Measurements from ENCODE around the gene SLC35F6. TPM values are rescaled to one million over a fixed set of nuclear protein-coding genes. Genes with fewer than 3 reads are reported as not detected.

The SLC35F6 gene
- total and polyA plus RNA-seq, 4 donors: 21.1 to 23.8 (median 23.3) TPM

DNA sequence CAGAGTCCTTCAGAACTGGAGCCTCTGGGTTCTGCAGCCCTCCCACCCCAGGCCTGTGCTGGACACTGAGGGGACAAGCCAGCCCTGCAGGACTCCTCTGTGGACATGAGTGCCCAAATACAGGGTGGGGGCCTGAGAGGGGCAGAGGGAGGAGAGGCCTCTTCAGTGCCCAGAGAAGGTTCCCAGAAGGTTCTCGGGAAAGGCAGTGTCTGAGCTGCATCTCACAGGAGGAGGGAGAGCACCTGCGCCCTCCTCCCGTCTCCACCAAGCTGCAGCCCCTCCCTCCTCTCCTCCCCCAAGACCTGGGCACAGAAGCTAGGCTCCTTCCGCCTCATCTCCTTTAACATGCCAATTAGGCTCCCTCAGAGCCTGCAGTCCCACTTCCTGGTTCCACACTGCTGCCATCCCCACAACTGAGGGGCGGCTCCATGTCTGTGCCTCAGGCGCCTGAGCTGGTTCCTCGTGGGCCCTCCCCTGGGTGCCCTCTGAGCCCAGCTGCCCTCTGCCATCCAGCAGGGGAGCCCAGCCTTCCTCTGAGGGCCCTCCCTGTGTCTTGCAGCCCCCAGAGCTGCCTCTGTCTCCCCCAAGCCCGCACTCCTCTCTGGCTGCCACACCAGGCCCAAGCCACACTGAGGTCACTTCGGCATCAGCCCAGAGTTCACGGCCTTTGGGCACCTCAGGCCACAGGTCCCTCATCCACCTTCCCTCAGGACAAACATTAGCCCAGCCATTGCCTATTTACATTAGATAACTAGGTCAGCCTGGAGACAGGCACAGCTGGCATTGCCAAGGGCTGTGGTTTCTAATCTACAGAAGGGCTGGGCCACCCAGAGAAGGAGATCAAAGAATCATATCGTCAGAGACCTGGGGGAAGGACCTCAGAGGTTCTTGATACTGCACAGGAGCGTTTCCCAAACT lies 42.7 kb upstream of the SLC35F6 start:
- Histone ChIP-seq H3K4me3 (ENCODE audit: low read depth, low read length) (no peak overlapping the region), H3K27me3 (ENCODE audit: control insufficient read depth, insufficient read depth, low read length) (no peaks in the 10 kb centered on the region), H3K4me1 (ENCODE audit: control insufficient read depth, insufficient read depth, low read length) (peaks cover 58% of the 10 kb centered on the region), H3K27ac (ENCODE audit: low read depth, low read length) (no peak overlapping the region), H3K36me3 (ENCODE audit: control insufficient read depth, insufficient read depth, low read length) (peaks cover 12% of the 10 kb centered on the region), H3K9me3 (ENCODE audit: control insufficient read depth, insufficient read depth, low read length) (no peaks in the 10 kb centered on the region)
- DNase-seq (ENCODE audit: low read depth in 4 of 6, low spot score in 6 of 6): no peak
- WGBS (ENCODE audit: insufficient coverage): 80% methylated on average over 12 of the region's 12 CpGs

- no peak for DNase-seq (ENCODE audit: low read depth in 4 of 6, low spot score in 6 of 6)
- no peaks in the 10 kb centered on the region for H3K27me3 ChIP-seq (ENCODE audit: control insufficient read depth, insufficient read depth, low read length)
- H3K27ac ChIP-seq (ENCODE audit: low read depth, low read length): no peak overlapping the region
- peaks cover 15% of the 10 kb centered on the region for H3K36me3 ChIP-seq (ENCODE audit: control insufficient read depth, insufficient read depth, low read length)
- H3K9me3 ChIP-seq (ENCODE audit: control insufficient read depth, insufficient read depth, low read length): no peaks in the 10 kb centered on the region
- WGBS (ENCODE audit: insufficient coverage): no CpG with 5 or more reads among the region's 1 CpG
- no peak overlapping the region for H3K4me3 ChIP-seq (ENCODE audit: low read depth, low read length)
- H3K4me1 ChIP-seq (ENCODE audit: control insufficient read depth, insufficient read depth, low read length): peaks cover 53% of the 10 kb centered on the region
These were observed 41.8 kb upstream of the SLC35F6 start for GRCh38 chr2:26722328-26722727.

- H3K36me3 ChIP-seq (ENCODE audit: control insufficient read depth, insufficient read depth, low read length): peaks cover 21% of the 10 kb centered on the region
- H3K27ac ChIP-seq (ENCODE audit: low read depth, low read length): no peak overlapping the region
- H3K27me3 ChIP-seq (ENCODE audit: control insufficient read depth, insufficient read depth, low read length): no peaks in the 10 kb centered on the region
- 80% methylated on average over 1 of the region's 1 CpG for WGBS (ENCODE audit: insufficient coverage)
- no peak for DNase-seq (ENCODE audit: low read depth in 4 of 6, low spot score in 6 of 6)
- no peak overlapping the region for H3K4me3 ChIP-seq (ENCODE audit: low read depth, low read length)
- H3K4me1 ChIP-seq (ENCODE audit: control insufficient read depth, insufficient read depth, low read length): peaks cover 47% of the 10 kb centered on the region
- no peaks in the 10 kb centered on the region for H3K9me3 ChIP-seq (ENCODE audit: control insufficient read depth, insufficient read depth, low read length)
These were observed 41.2 kb upstream of the SLC35F6 start for GRCh38 chr2:26722911-26723310.

GRCh38 chr2:26723475-26723874 lies 40.6 kb upstream of the SLC35F6 start:
- peaks cover 27% of the 10 kb centered on the region for H3K36me3 ChIP-seq (ENCODE audit: control insufficient read depth, insufficient read depth, low read length)
- no peak for DNase-seq (ENCODE audit: low read depth in 4 of 6, low spot score in 6 of 6)
- H3K9me3 ChIP-seq (ENCODE audit: control insufficient read depth, insufficient read depth, low read length): no peaks in the 10 kb centered on the region
- H3K4me1 ChIP-seq (ENCODE audit: control insufficient read depth, insufficient read depth, low read length): peaks cover 49% of the 10 kb centered on the region
- H3K4me3 ChIP-seq (ENCODE audit: low read depth, low read length): no peak overlapping the region
- H3K27me3 ChIP-seq (ENCODE audit: control insufficient read depth, insufficient read depth, low read length): no peaks in the 10 kb centered on the region
- WGBS (ENCODE audit: insufficient coverage): 92% methylated on average over 2 of the region's 3 CpGs
- no peak overlapping the region for H3K27ac ChIP-seq (ENCODE audit: low read depth, low read length)

DNA sequence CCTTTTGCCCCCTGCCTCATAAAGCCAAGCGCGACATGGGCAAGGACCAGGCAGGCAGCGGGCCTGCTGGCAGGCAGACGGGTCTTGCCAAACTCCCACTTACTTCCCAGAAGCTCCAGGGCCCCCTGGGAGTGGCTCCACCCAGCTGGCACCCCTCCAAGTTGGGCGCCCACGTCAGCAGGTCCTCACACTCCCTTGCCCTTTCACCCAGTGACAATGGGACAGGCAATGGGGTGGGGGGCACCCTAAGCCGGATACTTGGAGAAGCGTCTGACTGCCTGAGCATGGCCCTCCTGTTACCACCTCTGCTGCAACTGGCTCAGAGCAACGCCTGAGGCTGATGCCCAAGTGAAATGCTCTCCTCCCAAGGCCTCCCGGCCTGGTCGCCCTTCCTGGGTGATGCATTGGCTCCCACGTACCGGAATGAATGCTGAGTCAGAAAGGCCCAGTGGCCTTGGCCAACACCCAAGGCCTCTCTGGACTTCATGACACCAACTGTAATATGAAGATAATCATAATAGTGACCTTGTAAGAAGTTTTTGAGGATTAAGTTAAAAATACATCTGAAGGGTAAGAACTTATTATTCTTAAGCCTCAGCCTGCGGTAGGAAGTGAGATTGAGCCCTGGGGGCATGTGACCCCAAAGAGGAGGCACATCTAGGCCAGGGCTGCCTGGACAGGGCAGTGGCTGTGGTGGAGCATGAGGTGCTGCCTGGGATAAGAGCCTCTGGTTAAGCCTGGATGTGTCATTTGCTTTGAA lies 39.9 kb upstream of the SLC35F6 start:
- peaks cover 34% of the 10 kb centered on the region for H3K36me3 ChIP-seq (ENCODE audit: control insufficient read depth, insufficient read depth, low read length)
- no peaks in the 10 kb centered on the region for H3K27me3 ChIP-seq (ENCODE audit: control insufficient read depth, insufficient read depth, low read length)
- no peak for DNase-seq (ENCODE audit: low read depth in 4 of 6, low spot score in 6 of 6)
- no peaks in the 10 kb centered on the region for H3K9me3 ChIP-seq (ENCODE audit: control insufficient read depth, insufficient read depth, low read length)
- H3K27ac ChIP-seq (ENCODE audit: low read depth, low read length): peak overlapping the region; percentile 7
- whole genome bisulfite sequencing (ENCODE audit: insufficient coverage): 63% methylated on average over 12 of the region's 14 CpGs
- H3K4me1 ChIP-seq (ENCODE audit: control insufficient read depth, insufficient read depth, low read length): peaks cover 51% of the 10 kb centered on the region
- no peak overlapping the region for H3K4me3 ChIP-seq (ENCODE audit: low read depth, low read length)

DNA sequence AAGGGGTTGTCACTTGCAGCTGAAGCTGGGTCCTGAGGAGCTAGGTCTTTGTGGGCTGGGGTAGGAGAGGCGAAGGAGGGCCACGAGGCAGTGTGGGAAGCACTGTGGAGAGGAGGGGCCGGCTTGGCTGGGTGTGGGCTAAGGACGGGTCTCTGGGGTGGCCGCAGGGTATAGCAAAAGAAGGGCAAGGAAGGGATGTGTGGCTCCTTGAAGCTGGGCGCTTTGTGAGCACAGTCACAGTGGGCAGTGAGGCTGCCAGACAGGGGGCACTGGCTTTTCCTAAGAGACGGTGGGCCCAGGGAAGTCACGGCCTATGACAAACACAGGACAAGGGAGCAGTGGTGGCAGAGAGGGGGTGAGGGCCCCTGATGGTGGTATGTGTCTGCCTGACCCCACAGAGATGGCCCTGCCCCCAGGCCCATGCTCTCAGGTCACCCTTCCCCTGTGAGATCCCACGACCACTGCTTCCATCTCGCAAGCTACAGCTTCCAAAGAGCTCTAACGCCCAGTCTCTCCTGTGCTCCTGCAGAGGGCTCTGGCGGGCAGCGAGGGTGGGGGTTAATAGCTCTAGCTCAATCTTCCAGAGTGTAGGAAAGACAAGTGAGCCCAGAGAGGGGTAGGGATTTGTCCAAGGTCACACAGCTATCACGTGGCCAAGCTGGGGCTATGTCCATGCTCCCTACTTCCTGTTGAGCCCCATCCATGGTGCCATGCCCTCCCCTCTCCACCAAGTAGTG lies 39.1 kb upstream of the SLC35F6 start:
- no peaks in the 10 kb centered on the region for H3K27me3 ChIP-seq (ENCODE audit: control insufficient read depth, insufficient read depth, low read length)
- H3K9me3 ChIP-seq (ENCODE audit: control insufficient read depth, insufficient read depth, low read length): no peaks in the 10 kb centered on the region
- no peak for DNase-seq (ENCODE audit: low read depth in 4 of 6, low spot score in 6 of 6)
- H3K27ac ChIP-seq (ENCODE audit: low read depth, low read length): peak overlapping the region; percentile 6
- H3K36me3 ChIP-seq (ENCODE audit: control insufficient read depth, insufficient read depth, low read length): peaks cover 35% of the 10 kb centered on the region
- 77% methylated on average over 12 of the region's 14 CpGs for WGBS (ENCODE audit: insufficient coverage)
- H3K4me1 ChIP-seq (ENCODE audit: control insufficient read depth, insufficient read depth, low read length): peaks cover 48% of the 10 kb centered on the region
- H3K4me3 ChIP-seq (ENCODE audit: low read depth, low read length): no peak overlapping the region

- 60% methylated on average over 7 of the region's 7 CpGs for WGBS (ENCODE audit: insufficient coverage)
- H3K4me1 ChIP-seq (ENCODE audit: control insufficient read depth, insufficient read depth, low read length): peaks cover 43% of the 10 kb centered on the region
- no peaks in the 10 kb centered on the region for H3K27me3 ChIP-seq (ENCODE audit: control insufficient read depth, insufficient read depth, low read length)
- peaks cover 40% of the 10 kb centered on the region for H3K36me3 ChIP-seq (ENCODE audit: control insufficient read depth, insufficient read depth, low read length)
- no peak overlapping the region for H3K4me3 ChIP-seq (ENCODE audit: low read depth, low read length)
- no peak overlapping the region for H3K27ac ChIP-seq (ENCODE audit: low read depth, low read length)
- DNase-seq (ENCODE audit: low read depth in 4 of 6, low spot score in 6 of 6): no peak
- H3K9me3 ChIP-seq (ENCODE audit: control insufficient read depth, insufficient read depth, low read length): no peaks in the 10 kb centered on the region
These were observed 38.6 kb upstream of the SLC35F6 start for GRCh38 chr2:26725521-26725820.

DNA sequence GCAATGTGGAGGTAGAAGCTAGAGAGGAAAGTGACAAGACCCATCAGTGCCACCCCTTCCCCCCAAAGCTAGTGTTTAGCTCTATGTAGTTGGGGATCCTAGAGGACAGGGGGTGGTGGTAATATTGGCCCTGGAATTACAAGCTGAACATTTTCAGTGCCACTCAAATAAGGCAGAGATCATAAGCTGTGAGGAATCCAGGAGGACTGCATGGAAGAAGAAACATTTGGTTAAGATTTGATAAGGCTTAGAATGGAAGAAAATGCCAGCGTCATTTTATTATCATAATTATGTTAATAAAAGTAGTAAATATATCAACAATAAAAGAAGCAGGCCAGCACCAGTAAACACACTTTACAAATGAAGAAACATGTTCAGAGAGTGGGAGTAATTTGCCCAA lies 37.9 kb upstream of the SLC35F6 start:
- peaks cover 35% of the 10 kb centered on the region for H3K4me1 ChIP-seq (ENCODE audit: control insufficient read depth, insufficient read depth, low read length)
- H3K27me3 ChIP-seq (ENCODE audit: control insufficient read depth, insufficient read depth, low read length): no peaks in the 10 kb centered on the region
- H3K27ac ChIP-seq (ENCODE audit: low read depth, low read length): no peak overlapping the region
- no CpG with 5 or more reads among the region's 1 CpG for WGBS (ENCODE audit: insufficient coverage)
- H3K4me3 ChIP-seq (ENCODE audit: low read depth, low read length): no peak overlapping the region
- no peaks in the 10 kb centered on the region for H3K9me3 ChIP-seq (ENCODE audit: control insufficient read depth, insufficient read depth, low read length)
- no peak for DNase-seq (ENCODE audit: low read depth in 4 of 6, low spot score in 6 of 6)
- H3K36me3 ChIP-seq (ENCODE audit: control insufficient read depth, insufficient read depth, low read length): peaks cover 46% of the 10 kb centered on the region

- Histone ChIP-seq H3K4me1 (ENCODE audit: control insufficient read depth, insufficient read depth, low read length) (peaks cover 30% of the 10 kb centered on the region), H3K4me3 (ENCODE audit: low read depth, low read length) (no peak overlapping the region), H3K9me3 (ENCODE audit: control insufficient read depth, insufficient read depth, low read length) (no peaks in the 10 kb centered on the region), H3K27me3 (ENCODE audit: control insufficient read depth, insufficient read depth, low read length) (no peaks in the 10 kb centered on the region), H3K27ac (ENCODE audit: low read depth, low read length) (no peak overlapping the region), H3K36me3 (ENCODE audit: control insufficient read depth, insufficient read depth, low read length) (peaks cover 42% of the 10 kb centered on the region)
- peak in 1 of 6 donors; percentile 72 for DNase-seq (ENCODE audit: low read depth in 4 of 6, low spot score in 6 of 6)
- 61% methylated on average over 101 of the region's 101 CpGs for WGBS (ENCODE audit: insufficient coverage)
These were observed 36.2 kb upstream of the SLC35F6 start for GRCh38 chr2:26727641-26728561.
